Coronary artery (tissue), 2 donors: ENCODE results near the gene USP2.

Experiments used
- DNase-seq: peaks from one replicate; pipeline ENCODE4 v3.0.0-alpha.2; 2017; ENCODE audit warnings: low spot score
- H3K27ac ChIP-seq, 2 donors: fragments of 200-600 bp; sonication (generic); one replicate each; pipeline ENCODE4 v1.5.1; 2016 to 2019
- H3K4me3 ChIP-seq: fragments of 200-600 bp; sonication (generic); 2 replicates; pipeline ENCODE4 v1.5.1; 2016; ENCODE audit warnings: mild to moderate bottlenecking, moderate library complexity
- CTCF ChIP-seq: fragments of 200-600 bp; sonication (generic); IDR thresholded peaks from one replicate; pipeline ENCODE4 v1.5.1; 2019; ENCODE audit warnings: antibody characterized with exemption

The USP2 gene

GRCh38 chr11:119332111-119332765 lies 49.3 kb downstream of the USP2 start:
- no peak for TF ChIP-seq CTCF
- H3K27ac ChIP-seq = no peak overlapping the region
- no peak for DNase-seq
- no peak overlapping the region for H3K4me3 ChIP-seq

GRCh38 chr11:119330237-119330636 lies 51.3 kb downstream of the USP2 start:
- TF ChIP-seq CTCF = no peak
- no peak overlapping the region for H3K4me3 ChIP-seq
- H3K27ac ChIP-seq = no peak overlapping the region
- no peak for DNase-seq

DNA sequence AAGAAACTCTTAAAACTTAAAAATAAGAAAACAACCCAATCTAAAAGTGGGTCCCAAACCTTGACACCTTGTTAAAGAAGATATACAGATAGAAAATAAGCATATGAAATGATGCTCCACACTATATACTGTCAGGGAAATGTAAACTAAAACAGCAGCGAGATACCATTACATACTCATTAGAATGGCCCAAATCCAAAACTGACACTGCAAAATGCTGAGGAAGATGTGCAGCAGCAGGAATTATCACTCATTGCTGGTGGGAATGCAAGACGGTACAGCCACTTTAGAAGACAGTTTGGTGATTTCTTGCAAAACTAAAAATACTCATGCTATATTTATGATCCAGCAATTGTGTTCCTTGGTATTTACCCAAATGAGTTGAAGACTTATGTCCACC lies 52.2 kb downstream of the USP2 start:
- H3K27ac ChIP-seq = no peak overlapping the region
- no peak for TF ChIP-seq CTCF
- no peak overlapping the region for H3K4me3 ChIP-seq
- DNase-seq = no peak

DNA sequence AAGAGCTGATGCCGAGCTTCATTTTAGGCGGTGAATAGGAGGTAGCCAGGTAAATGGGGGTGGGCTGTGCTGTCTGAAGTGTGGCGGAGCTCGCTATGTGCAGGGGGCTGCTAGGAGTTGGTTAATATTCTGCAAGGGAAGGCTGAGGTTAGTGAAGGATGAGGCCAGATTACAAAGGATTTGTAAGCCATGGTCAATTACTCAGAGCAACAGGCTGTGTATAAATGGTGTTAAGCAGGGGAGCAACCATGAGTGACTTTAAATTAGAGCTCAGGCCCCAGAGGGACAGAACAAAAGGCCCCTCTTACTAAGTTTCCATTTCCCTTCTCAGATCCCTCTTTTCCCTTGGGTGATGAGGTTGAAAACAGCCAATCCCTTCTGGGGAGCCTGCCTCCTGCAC lies 57.3 kb downstream of the USP2 start:
- no peak overlapping the region for H3K4me3 ChIP-seq
- H3K27ac ChIP-seq = no peak overlapping the region
- no peak for TF ChIP-seq CTCF
- DNase-seq = no peak

- peak; percentile 54 for TF ChIP-seq CTCF
- Histone ChIP-seq H3K4me3 (no peak overlapping the region), H3K27ac (peak overlapping the region in 1 of 2 donors; percentile 99)
- peak; percentile 82 for DNase-seq
Observed at GRCh38 chr11:119323532-119324033, 57.9 kb downstream of the USP2 start.

- peak; percentile 67 for DNase-seq
- H3K27ac ChIP-seq = peak overlapping the region; percentile 95 to 99
- TF ChIP-seq CTCF = no peak
- no peak overlapping the region for H3K4me3 ChIP-seq
Observed at GRCh38 chr11:119322921-119323531, 58.5 kb downstream of the USP2 start.

GRCh38 chr11:119322360-119322739 lies 59.1 kb downstream of the USP2 start:
- H3K4me3 ChIP-seq = peak overlapping the region; percentile 75
- DNase-seq = no peak
- H3K27ac ChIP-seq = peak overlapping the region; percentile 95 to 99
- no peak for TF ChIP-seq CTCF
